GM20000 (cell line): ENCODE results near the gene GPR158.

Source experiments
- DNase-seq: peaks from one replicate; pipeline ENCODE4 v3.0.0; 2012; ENCODE audit warnings: low spot score
- CTCF ChIP-seq: IDR thresholded peaks from 2 replicates; pipeline ENCODE4 v1.5.1; 2012; ENCODE audit warnings: mild to moderate bottlenecking, control low read depth; ENCODE audit errors: extremely low read depth, missing control alignments

The GPR158 gene

GRCh38 chr10:25334445-25334844 lies 159.6 kb downstream of the GPR158 start:
- no peak for TF ChIP-seq CTCF
- no peak for DNase-seq

GRCh38 chr10:25336330-25336729 lies 161.5 kb downstream of the GPR158 start:
- TF ChIP-seq CTCF, result no peak
- DNase-seq, result no peak

- no peak for TF ChIP-seq CTCF
- DNase-seq, result no peak
Observed at GRCh38 chr10:25338271-25338670, 163.5 kb downstream of the GPR158 start.

GRCh38 chr10:25339966-25340365 lies 165.2 kb downstream of the GPR158 start:
- no peak for TF ChIP-seq CTCF
- DNase-seq, result no peak

- TF ChIP-seq CTCF, result no peak
- no peak for DNase-seq
Observed at GRCh38 chr10:25349520-25349919, 174.7 kb downstream of the GPR158 start.

GRCh38 chr10:25356609-25357008 lies 181.8 kb downstream of the GPR158 start:
- TF ChIP-seq CTCF, result no peak
- no peak for DNase-seq

GRCh38 chr10:25357269-25357668 lies 182.5 kb downstream of the GPR158 start:
- no peak for TF ChIP-seq CTCF
- DNase-seq, result no peak
